K562 (cell line): ENCODE data around the gene PTGES3. TPM values are rescaled to one million over a fixed set of nuclear protein-coding genes. Genes with fewer than 3 reads are reported as not detected.

ENCODE experiments used
- CBX1 ChIP-seq: sonication (generic); IDR thresholded peaks from 2 replicates; pipeline ENCODE4 v1.6.1; 2016; ENCODE audit warnings: antibody characterized with exemption, low read depth, mild to moderate bottlenecking
- CBX2 ChIP-seq: fragments of 200-600 bp; sonication (generic); IDR thresholded peaks from one replicate; pipeline ENCODE4 v1.6.1; 2012; ENCODE audit warnings: mild to moderate bottlenecking, low read length, inconsistent platforms; ENCODE audit not compliant: insufficient read depth, poor library complexity, severe bottlenecking
- HNRNPL ChIP-seq: fragments of 200-400 bp; formaldehyde crosslinking; IDR thresholded peaks from 2 replicates; pipeline ENCODE4 v1.6.1; 2017; ENCODE audit warnings: low read depth, mild to moderate bottlenecking, low read length
- TCFL5 ChIP-seq: fragments of 250-450 bp; sonication (Bioruptor Pico); conservative IDR thresholded peaks from 2 replicates; pipeline ENCODE4 v1.6.1; 2021; ENCODE audit warnings: mild to moderate bottlenecking, moderate library complexity, matching md5 sums
- polyA plus RNA-seq, 8 experiments: library from polyadenylated mRNA; depleted of rRNA in 4 of 8; stranded (reverse) in 5 of 8; unstranded in 3 of 8; fragments of >200 nt; fragmentation: Nextera tagmentation in 2 of 8; fragmentation: Illumina TruSeq in 1 of 8; extraction: Ambion mirVana in 2 of 8; extraction: Trizol in 1 of 8; gene quantifications; 2 replicates each; pipeline versions ENCODE4 v1.2.1 to v1.2.3, GENCODE V29; 2011 to 2014; ENCODE audit warnings: inconsistent platforms in 1 of 8, missing spikeins in 1 of 8
- total RNA-seq, 7 experiments: library from RNA; depleted of rRNA in 6 of 7; stranded (reverse); fragments of >200 nt in 6 of 7; fragmentation: Illumina TruSeq in 2 of 7; extraction: Trizol in 2 of 7; gene quantifications; 2 replicates each; pipeline versions ENCODE4 v1.2.1 to v1.2.3, GENCODE V29; 2011 to 2021; ENCODE audit warnings: low replicate concordance in 1 of 7
- TF ChIP-seq, protein P1 (sequence below), 2 experiments: fragments of 450-650 bp; IDR thresholded peaks; 2 replicates each; pipeline ENCODE4 v1.6.1; 2016; ENCODE audit warnings: mild to moderate bottlenecking in 2 of 2, borderline replicate concordance in 1 of 2, low read depth in 1 of 2, moderate library complexity in 1 of 2
- TF ChIP-seq, protein P2 (sequence below): sonication (generic); formaldehyde crosslinking; IDR thresholded peaks from 2 replicates; pipeline ENCODE4 v1.8.0; 2023; ENCODE audit warnings: mild to moderate bottlenecking, missing genetic modification reagents

Gene PTGES3
- total and polyA plus RNA-seq, 9 of the 15 experiments (the other 6 are each of a cell fraction or from before 2014, with no cell fraction given), result 163 to 501 (median 213) TPM

DNA sequence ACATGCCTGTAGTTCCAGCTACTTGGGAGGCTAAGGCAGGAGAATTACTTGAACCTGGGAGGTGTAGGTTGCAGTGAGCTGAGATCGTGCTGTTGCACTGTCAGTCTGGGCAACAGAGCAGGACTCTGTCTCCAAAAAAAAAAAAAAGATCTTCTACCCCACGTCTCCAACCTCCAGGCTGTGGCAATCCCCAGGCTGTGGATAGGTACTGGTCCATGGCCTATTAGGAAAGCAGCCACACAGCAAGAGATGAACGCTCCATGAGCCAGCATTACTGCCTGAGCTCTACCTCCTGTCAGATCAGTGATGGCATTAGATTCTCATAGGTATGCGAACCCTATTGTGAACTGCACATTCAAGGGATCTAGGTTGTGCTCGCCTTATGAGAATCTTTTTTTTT is 6.1 kb upstream of the PTGES3 start (continued):
- TF ChIP-seq, protein P1, sequence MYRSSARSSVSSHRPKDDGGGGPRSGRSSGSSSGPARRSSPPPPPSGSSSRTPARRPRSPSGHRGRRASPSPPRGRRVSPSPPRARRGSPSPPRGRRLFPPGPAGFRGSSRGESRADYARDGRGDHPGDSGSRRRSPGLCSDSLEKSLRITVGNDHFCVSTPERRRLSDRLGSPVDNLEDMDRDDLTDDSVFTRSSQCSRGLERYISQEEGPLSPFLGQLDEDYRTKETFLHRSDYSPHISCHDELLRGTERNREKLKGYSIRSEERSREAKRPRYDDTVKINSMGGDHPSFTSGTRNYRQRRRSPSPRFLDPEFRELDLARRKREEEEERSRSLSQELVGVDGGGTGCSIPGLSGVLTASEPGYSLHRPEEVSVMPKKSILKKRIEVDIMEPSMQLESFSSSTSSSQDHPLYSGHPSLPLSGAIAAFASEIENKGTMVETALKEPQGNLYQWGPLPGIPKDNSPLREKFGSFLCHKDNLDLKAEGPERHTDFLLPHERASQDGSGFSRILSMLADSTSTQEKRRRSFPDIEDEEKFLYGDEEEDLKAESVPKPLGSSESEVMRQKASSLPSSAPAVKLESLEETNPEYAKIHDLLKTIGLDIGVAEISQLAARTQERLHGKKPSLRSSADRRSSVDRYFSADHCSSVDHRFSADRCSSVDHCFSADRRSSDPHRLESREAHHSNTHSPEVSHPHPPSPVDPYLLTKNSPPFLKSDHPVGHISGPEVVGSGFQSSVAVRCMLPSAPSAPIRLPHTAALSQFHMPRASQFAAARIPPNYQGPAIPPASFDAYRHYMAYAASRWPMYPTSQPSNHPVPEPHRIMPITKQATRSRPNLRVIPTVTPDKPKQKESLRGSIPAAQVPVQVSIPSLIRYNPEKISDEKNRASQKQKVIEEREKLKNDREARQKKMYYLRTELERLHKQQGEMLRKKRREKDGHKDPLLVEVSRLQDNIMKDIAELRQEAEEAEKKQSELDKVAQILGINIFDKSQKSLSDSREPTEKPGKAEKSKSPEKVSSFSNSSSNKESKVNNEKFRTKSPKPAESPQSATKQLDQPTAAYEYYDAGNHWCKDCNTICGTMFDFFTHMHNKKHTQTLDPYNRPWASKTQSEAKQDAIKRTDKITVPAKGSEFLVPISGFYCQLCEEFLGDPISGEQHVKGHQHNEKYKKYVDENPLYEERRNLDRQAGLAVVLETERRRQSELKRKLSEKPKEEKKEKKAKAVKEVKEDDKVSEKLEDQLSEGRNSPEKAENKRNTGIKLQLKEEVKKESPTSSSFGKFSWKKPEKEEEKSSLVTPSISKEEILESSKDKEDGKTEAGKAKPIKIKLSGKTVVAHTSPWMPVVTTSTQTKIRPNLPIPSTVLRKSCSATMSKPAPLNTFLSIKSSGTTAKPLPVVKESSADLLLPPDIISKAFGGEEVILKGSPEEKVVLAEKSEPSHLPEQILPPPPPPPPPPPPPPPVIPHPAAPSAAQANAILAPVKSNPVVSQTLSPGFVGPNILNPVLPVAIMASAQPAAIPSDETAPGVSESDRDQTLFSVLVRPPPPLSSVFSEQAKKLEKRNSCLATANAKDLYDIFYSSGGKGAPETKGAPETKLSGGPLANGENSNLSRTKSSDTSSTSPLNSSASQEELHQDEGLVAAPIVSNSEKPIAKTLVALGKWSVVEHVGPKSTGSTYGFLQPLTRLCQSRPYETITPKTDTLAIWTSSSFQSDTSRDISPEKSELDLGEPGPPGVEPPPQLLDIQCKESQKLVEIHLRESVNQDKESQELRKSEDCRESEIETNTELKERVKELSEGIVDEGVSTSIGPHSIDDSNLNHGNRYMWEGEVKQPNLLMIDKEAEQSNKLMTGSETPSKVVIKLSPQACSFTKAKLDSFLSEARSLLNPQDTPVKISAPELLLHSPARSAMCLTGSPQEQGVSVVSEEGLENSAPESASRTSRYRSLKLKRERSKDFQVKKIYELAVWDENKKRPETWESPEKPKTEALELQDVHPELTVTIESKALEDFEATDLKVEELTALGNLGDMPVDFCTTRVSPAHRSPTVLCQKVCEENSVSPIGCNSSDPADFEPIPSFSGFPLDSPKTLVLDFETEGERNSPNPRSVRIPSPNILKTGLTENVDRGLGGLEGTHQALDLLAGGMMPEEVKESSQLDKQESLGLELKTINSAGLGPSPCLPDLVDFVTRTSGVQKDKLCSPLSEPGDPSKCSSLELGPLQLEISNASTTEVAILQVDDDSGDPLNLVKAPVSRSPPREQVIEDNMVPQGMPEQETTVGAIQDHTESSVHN (IDR thresholded peaks at IDR 0.05; ENCODE audit: borderline replicate concordance in 1 of 2, low read depth in 1 of 2), result no peak
- TF ChIP-seq TCFL5 (CRISPR knock-in tag), result no peak
- TF ChIP-seq CBX2, result no peak
- TF ChIP-seq, protein P2, sequence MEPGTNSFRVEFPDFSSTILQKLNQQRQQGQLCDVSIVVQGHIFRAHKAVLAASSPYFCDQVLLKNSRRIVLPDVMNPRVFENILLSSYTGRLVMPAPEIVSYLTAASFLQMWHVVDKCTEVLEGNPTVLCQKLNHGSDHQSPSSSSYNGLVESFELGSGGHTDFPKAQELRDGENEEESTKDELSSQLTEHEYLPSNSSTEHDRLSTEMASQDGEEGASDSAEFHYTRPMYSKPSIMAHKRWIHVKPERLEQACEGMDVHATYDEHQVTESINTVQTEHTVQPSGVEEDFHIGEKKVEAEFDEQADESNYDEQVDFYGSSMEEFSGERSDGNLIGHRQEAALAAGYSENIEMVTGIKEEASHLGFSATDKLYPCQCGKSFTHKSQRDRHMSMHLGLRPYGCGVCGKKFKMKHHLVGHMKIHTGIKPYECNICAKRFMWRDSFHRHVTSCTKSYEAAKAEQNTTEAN (CRISPR knock-in tag), result no peak
- TF ChIP-seq HNRNPL, result no peak
- no peak for TF ChIP-seq CBX1
